GM18861 (cell line): ENCODE measurements around the gene CEBPZOS.

Experiments used
- ATAC-seq: cut with Tn5 transposase; IDR thresholded peaks from one replicate; pipeline ENCODE4 v1.9.1; 2021; ENCODE audit not compliant: unreplicated experiment

CEBPZOS gene

GRCh38 chr2:37196320-37197195, at the start of gene CEBPZOS:
TSS of gene CEBPZOS (plus strand) at chr2:37196496. CDS start at chr2:37199705, 3,209 bp downstream.
- ATAC-seq = peak; percentile 55

DNA sequence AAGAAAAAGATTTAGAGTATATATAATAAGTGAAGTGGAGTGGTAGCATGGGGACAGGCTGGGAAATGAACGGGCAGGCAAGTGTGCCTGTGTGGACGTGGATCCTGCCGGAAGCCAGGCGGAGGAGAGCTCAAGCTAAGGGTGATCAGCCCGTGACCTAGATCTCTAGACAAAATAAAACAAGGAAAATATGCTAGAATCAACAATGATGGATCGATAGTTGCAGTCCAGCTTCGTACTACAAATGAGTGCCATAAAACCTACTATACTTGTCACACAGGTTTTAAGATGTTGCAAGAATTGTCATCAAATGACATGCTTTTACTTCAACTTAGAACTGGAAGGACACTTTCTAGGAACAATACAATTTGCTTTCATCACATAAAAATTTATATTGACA, 48.0 kb upstream of the CEBPZOS start:
- ATAC-seq = no peak

DNA sequence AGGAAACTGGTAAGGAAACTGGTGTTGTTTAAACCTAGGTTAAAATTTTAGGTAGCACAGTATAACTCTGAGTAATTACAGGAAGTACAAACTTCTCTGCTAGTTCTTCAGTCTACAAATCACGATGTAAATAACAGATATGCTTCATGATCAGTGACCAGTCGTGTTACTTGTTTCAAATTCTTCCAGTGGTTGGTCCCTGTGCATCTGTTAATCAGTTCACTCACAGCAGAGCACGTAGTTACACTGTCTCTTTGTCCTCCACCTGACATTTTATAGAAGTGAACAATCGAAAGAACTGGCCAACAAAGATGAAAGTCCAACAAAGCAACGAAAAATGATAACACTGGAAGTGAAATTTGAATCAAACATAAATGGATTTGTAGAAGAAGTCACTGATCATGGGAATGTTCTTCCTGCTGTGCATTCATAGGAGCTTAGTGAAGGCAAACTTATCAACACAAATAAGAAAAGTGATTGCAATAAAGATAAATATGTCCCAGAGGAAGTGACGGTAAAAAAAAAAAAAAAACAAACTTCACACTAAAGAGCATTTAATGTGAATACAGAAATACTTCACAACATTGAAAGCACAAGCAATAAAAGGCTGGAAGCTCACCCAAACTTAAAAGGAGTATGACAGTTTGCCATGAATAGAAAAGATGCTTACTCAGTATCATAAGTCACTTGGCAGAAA, 46.5 kb upstream of the CEBPZOS start:
- no peak for ATAC-seq

DNA sequence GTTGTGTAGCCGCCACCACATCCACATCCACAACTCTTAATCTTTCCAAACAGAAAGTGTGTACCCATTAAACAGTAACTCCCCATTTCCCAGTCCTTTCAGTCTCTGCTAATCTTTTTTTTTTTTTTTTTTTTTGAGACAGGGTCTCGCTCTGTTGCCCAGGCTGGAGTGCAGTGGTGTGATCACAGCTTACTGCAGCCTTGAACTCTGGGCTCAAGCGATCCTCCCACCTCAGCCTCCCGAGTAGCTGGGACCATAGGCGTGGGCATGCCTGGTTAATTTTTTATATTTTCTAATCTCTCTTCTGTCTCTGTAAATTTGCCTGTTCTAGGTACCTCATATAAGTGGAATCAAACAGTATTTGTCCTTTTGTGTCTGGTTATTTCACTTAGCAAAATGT, 43.1 kb upstream of the CEBPZOS start:
- ATAC-seq = no peak

DNA sequence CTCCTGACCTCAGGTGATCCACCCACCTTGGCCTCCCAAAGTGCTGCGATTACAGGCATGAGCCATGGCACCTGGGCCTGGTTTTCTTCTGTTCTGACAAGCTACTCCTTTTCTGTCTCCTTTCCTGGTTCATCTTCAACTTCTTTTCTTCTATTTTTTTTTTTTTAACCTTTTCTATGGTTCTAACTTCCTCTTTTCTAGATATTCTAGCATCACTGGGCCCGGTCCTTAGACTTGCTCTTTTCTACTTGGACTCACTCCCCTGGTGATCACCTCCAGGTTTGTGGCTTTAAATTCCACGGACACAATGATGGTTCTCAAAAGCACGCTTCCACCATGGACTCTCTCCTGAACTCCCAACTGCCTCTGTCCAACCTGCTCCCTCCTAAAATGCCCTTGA, 41.5 kb upstream of the CEBPZOS start:
- no peak for ATAC-seq

DNA sequence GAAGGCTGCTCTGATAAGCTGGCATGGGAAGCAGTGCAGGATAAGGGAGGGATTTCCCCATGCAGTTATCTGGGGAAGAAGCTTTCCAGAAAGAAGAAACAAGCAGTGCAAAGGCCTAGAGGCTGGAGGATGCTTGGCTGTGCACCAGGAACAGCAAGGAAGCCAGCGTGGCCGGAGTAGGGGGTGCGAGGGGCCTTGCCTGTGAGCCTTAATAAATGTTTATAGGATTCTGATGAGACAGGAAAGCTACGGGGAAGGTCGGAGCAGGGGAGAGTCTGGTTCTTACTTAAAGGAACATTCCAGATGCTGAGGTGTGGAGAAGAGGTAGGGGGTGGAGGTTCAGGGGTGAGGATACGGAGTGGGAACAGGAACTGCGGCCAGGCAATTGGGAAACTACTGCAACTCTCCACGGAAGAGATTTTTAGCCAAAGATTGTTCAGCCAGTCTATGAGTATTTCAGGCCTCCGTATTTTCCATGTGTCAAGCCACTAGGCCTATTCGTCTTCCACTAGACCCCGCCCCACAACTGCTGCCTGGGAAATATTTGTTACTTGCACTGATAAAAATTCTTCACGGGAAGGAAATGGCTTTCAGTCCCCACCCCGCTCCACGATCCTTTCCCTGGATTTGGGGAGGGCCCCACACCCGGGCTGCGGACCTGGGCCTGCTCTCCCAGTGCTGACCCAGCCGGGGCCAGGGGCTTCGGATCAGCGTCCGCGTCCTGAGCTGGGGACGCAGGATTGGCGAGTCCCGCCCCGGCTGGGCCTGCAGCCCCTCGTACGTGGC, 40.0 kb upstream of the CEBPZOS start:
- ATAC-seq = peak; percentile 4

DNA sequence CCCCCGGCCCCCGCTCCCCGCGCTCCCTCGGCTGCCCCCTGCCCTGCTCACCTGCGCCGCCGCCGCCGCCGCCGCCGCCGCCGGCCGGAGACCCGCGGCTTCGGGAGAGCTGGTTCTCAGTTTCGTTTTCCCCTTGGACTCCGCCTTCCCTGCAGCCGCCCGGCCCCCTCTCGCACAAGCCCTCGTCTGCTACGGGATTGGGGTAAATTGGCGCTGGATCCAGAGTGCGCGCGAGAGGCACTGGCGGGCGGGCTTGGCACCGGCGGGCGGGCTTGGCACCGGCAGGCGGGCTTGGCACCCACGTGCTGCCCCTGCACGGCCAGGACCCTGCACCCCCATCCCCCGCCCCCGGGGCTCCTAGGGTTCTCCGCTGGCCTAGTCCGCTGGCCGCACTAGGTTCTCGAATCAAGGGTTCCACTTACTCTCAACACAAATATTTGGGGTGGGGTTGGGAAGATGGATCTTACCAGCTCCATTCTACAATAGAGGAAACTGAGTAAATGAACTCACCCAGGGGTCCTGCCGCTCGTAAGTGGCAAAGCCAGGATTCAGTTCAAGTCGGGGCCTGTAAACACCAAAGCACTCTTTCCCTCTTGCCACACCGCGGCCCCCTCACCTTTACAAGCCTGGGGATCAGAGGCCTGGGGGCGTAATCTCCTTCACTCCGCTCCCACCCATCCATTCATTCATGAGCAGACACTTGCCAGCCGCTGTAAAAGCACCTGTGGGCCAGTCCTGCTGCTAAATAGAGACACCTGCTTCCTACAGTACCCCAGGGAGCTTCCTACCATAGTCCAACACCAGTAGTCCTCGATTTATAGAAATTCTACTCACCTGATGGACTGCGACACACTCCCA, 39.2 kb upstream of the CEBPZOS start, which contains the start of gene EIF2AK2:
EIF2AK2 (minus strand) TSS at position 124 of the 858 bp plus-strand sequence. CDS start 9,174 bp downstream, outside the sequence.
- ATAC-seq = peak; percentile 80

GRCh38 chr2:37164757-37165156, 31.5 kb upstream of the CEBPZOS start:
- ATAC-seq = no peak

DNA sequence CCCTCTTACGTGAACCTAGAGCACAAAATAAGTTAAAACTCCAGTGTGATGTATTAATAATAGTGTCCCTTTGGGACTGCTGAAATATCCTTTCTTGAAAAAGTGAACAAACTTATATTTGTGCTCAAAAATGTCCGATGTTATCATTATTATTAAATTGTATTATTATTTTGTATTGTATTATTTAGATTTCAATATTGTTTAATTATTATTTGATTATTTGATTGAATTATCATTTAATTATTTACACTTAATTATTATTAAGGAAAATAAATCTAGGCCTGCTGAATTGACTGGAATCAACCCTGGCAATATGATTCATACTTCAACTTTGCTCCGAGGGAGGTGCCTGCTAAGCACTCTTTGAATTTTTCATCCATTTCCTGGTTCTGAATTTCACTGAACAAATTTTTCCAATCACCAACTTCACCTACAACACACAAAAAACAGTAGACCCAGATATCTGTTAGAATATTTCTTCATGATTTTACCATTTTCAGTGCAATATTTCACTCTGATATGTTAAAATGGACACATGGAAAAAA, 28.6 kb upstream of the CEBPZOS start:
- ATAC-seq = no peak

GRCh38 chr2:37168217-37168981, 27.9 kb upstream of the CEBPZOS start:
- peak; percentile 45 for ATAC-seq

- no peak for ATAC-seq
Observed at GRCh38 chr2:37171624-37171950, 24.7 kb upstream of the CEBPZOS start.

DNA sequence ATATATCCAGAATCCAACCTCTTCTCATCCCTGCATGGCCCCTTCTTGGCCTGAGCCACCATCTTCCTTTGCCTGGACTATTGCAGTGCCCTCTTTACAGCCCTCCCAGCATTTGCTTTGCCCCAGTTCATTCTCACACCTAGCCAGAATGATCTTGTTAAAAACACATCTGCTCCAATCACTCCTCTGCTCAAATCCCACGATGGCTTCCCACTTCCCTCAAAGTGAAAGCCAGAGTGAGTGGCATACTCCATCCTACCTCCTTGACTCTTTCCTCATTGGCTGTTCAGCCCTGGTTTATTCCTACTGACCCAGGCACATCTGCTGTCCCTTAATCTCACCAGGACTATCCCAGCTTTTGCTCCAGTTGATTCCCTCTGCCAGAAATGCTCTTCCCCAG, 22.6 kb upstream of the CEBPZOS start:
- no peak for ATAC-seq

DNA sequence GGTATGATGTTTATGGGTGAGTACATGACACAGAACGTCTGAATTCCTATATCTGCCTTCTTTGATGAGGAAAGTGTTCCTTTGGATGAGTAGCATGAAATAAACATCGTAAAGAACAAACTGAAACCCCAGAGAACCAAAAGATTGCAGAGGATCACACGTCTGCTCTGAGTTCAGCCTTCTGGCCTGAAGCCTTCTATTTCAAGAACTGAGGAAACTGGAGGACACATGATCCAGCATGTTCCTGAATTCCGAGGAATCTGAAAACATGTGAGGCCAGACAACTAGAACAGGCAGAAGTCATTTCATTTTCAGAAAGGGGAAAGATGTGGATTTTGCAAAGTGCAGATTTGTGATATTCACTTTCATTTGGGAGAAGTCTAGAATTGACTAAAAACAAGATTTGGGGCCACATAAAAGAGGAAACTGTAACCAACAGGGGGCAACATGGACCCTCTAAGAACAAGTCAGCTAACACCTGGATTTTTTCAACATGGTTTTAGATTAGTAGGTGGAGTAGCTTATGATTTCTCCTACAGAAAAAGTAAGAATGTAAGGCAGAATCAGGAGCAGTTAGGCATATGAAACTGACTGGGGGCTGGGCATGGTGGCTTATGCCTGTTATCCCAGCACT, 16.2 kb upstream of the CEBPZOS start:
- no peak for ATAC-seq

GRCh38 chr2:37180640-37181039, 15.7 kb upstream of the CEBPZOS start:
- no peak for ATAC-seq

GRCh38 chr2:37181726-37182684, 14.3 kb upstream of the CEBPZOS start:
- no peak for ATAC-seq

- no peak for ATAC-seq
Observed at GRCh38 chr2:37188570-37188969, 7.7 kb upstream of the CEBPZOS start, which contains the start of gene SULT6B1. TSS of gene SULT6B1 (minus strand) at chr2:37188670. CDS start at chr2:37188640, 30 bp downstream.

- no peak for ATAC-seq
Observed at GRCh38 chr2:37189452-37190153, 6.7 kb upstream of the CEBPZOS start.
